Myocyte (in vitro differentiated cells): Measurements from ENCODE around the gene TBC1D24. TPM values are rescaled to one million over a fixed set of nuclear protein-coding genes. Genes with fewer than 3 reads are reported as not detected.

Experiments
- DNase-seq: peaks from one replicate; pipeline ENCODE4 v3.0.0-alpha.2; 2012; ENCODE audit warnings: low read depth
- total RNA-seq: library from RNA; depleted of rRNA; stranded (reverse); fragments of >200 nt; gene quantifications from 2 replicates; pipeline ENCODE4 v1.2.3, GENCODE V29; 2014

The TBC1D24 gene
- total RNA-seq, 1 donor from 2014 or later = 27.6 TPM

GRCh38 chr16:2449118-2449517 lies 25.8 kb upstream of the TBC1D24 start:
- no peak for DNase-seq

- no peak for DNase-seq
Measured at GRCh38 chr16:2450535-2450934, 24.4 kb upstream of the TBC1D24 start.

- DNase-seq = no peak
Measured at GRCh38 chr16:2450975-2451381, 23.9 kb upstream of the TBC1D24 start.

- DNase-seq = no peak
Measured at GRCh38 chr16:2451851-2452320, 23.0 kb upstream of the TBC1D24 start.

- no peak for DNase-seq
Measured at GRCh38 chr16:2452650-2453049, 22.3 kb upstream of the TBC1D24 start.

GRCh38 chr16:2455081-2455845 lies 19.7 kb upstream of the TBC1D24 start:
- DNase-seq = no peak

- no peak for DNase-seq
Measured at GRCh38 chr16:2456551-2457153, 18.3 kb upstream of the TBC1D24 start.

GRCh38 chr16:2457267-2457666 lies 17.7 kb upstream of the TBC1D24 start:
- DNase-seq = no peak

GRCh38 chr16:2457946-2458345 lies 17.0 kb upstream of the TBC1D24 start:
- no peak for DNase-seq

GRCh38 chr16:2458887-2459646 lies 15.9 kb upstream of the TBC1D24 start:
- DNase-seq = no peak

GRCh38 chr16:2459647-2460390 lies 15.1 kb upstream of the TBC1D24 start, which contains the start of gene TEDC2:
TSS of gene TEDC2 (plus strand) at chr16:2460109. CDS start at chr16:2460145, 36 bp downstream.
- peak; percentile 94 for DNase-seq

GRCh38 chr16:2460391-2460713 lies 14.6 kb upstream of the TBC1D24 start:
- DNase-seq = no peak

GRCh38 chr16:2460916-2461315 lies 14.0 kb upstream of the TBC1D24 start:
- no peak for DNase-seq

GRCh38 chr16:2462031-2462866 lies 12.7 kb upstream of the TBC1D24 start:
- no peak for DNase-seq

GRCh38 chr16:2464333-2464732 lies 10.6 kb upstream of the TBC1D24 start:
- no peak for DNase-seq

GRCh38 chr16:2465653-2466415 lies 9.1 kb upstream of the TBC1D24 start:
- DNase-seq = no peak

GRCh38 chr16:2466667-2467527 lies 8.0 kb upstream of the TBC1D24 start:
- no peak for DNase-seq

GRCh38 chr16:2467528-2468232 lies 7.2 kb upstream of the TBC1D24 start:
- DNase-seq = peak; percentile 80
